BE2C (cell line): ENCODE results near the gene CFAP299.

Experiments
- DNase-seq: peaks from one replicate; pipeline ENCODE4 v3.0.0-alpha.2; 2020
- H3K27me3 ChIP-seq: fragments of 250-450 bp; sonication (Bioruptor Pico); 2 replicates; pipeline ENCODE4 v1.5.1; 2020; ENCODE audit warnings: mild to moderate bottlenecking
- H3K36me3 ChIP-seq: fragments of 250-450 bp; sonication (Bioruptor Pico); 2 replicates; pipeline ENCODE4 v1.5.1; 2020; ENCODE audit warnings: mild to moderate bottlenecking
- H3K4me1 ChIP-seq: fragments of 250-450 bp; sonication (Bioruptor Pico); 2 replicates; pipeline ENCODE4 v1.5.1; 2020
- H3K4me3 ChIP-seq: 2 replicates; pipeline ENCODE4 v1.5.1; 2011; ENCODE audit warnings: low read depth, low read length
- H3K9me3 ChIP-seq: fragments of 250-450 bp; sonication (Bioruptor Pico); 2 replicates; pipeline ENCODE4 v1.5.1; 2020
- CTCF ChIP-seq: IDR thresholded peaks from 2 replicates; pipeline ENCODE4 v1.5.1; 2012; ENCODE audit warnings: mild to moderate bottlenecking, low read depth, low read length

The CFAP299 gene

GRCh38 chr4:80989921-80990544 is 654.5 kb downstream of the CFAP299 start:
- H3K9me3 ChIP-seq = no peaks in the 10 kb centered on the region
- peak; percentile 76 for TF ChIP-seq CTCF
- DNase-seq = peak; percentile 17

GRCh38 chr4:80990851-80991250 is 655.3 kb downstream of the CFAP299 start:
- no peak for TF ChIP-seq CTCF
- DNase-seq = no peak
- H3K27me3 ChIP-seq = no peaks in the 10 kb centered on the region; the same call in 1 of the 2 replicates
- H3K4me1 ChIP-seq = no peaks in the 10 kb centered on the region
- no peak overlapping the region for H3K4me3 ChIP-seq
- H3K9me3 ChIP-seq = no peaks in the 10 kb centered on the region
- no peaks in the 10 kb centered on the region for H3K36me3 ChIP-seq

More at GRCh38 chr4:80989921-80990544, 654.5 kb downstream of the CFAP299 start:
- H3K4me1 ChIP-seq = no peaks in the 10 kb centered on the region
- H3K36me3 ChIP-seq = no peaks in the 10 kb centered on the region
- no peak overlapping the region for H3K4me3 ChIP-seq
- H3K27me3 ChIP-seq = no peaks in the 10 kb centered on the region; the same call in 1 of the 2 replicates

- no peak for DNase-seq
- no peaks in the 10 kb centered on the region for H3K36me3 ChIP-seq
- no peak for TF ChIP-seq CTCF
Observed at GRCh38 chr4:80999943-81000342, 664.4 kb downstream of the CFAP299 start.

GRCh38 chr4:81003597-81004111 is 668.1 kb downstream of the CFAP299 start:
- Histone ChIP-seq H3K4me1 (no peaks in the 10 kb centered on the region), H3K36me3 (no peaks in the 10 kb centered on the region), H3K27me3 (no peaks in the 10 kb centered on the region), H3K4me3 (no peak overlapping the region), H3K9me3 (no peaks in the 10 kb centered on the region)
- TF ChIP-seq CTCF = no peak
- no peak for DNase-seq

More at GRCh38 chr4:80999943-81000342, 664.4 kb downstream of the CFAP299 start:
- Histone ChIP-seq H3K27me3 (no peaks in the 10 kb centered on the region), H3K4me3 (no peak overlapping the region), H3K9me3 (no peaks in the 10 kb centered on the region), H3K4me1 (no peaks in the 10 kb centered on the region)

- TF ChIP-seq CTCF = no peak
- no peaks in the 10 kb centered on the region for H3K27me3 ChIP-seq
- no peak for DNase-seq
- no peaks in the 10 kb centered on the region for H3K9me3 ChIP-seq
- no peaks in the 10 kb centered on the region for H3K4me1 ChIP-seq
- H3K36me3 ChIP-seq = no peaks in the 10 kb centered on the region
- no peak overlapping the region for H3K4me3 ChIP-seq
Observed at GRCh38 chr4:81007417-81007816, 671.9 kb downstream of the CFAP299 start.
